ENCODE measurements around the gene RETREG1. TPM values are rescaled to one million over a fixed set of nuclear protein-coding genes. Genes with fewer than 3 reads are reported as not detected.
A peak's percentile ranks its signal among the peaks of the same experiment; 100 is the strongest.

RETREG1 gene
- total RNA-seq, 1 experiment from 2014 or later, result 3.4 TPM

DNA sequence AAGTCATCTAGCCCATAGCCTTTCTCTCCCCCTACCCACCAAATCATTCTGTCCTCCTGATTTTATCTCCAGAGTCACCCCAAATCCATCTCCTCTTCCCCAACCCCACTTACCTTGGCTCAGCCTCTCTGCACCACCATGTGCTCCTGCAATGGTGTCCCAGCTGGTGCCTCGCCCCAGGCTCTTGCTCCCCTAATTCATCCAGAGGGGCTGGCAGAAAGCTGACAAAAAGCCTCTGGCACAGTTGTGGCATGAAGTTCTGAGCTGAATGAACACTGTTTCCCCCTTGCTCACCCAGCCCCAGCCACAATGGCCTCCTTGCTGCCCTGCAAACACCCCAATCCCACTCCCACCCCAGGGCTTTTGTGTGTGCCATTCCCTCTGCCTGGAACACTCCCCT lies 10.2 kb downstream of the RETREG1 start:
- Histone ChIP-seq H4K5ac (ENCODE audit: insufficient read length, low read depth, low read length) (no peak overlapping the region), H3K4me1 (ENCODE audit: insufficient read depth, low read length) (peaks cover 6% of the 10 kb centered on the region; the same call in 1 of the 2 replicates), H2AFZ (ENCODE audit: low read length) (no peak overlapping the region), H3K23ac (ENCODE audit: insufficient read length, low read depth, low read length) (no peak overlapping the region), H2BK120ac (ENCODE audit: low read depth, low read length, poor library complexity, severe bottlenecking) (no peak overlapping the region), H3K4ac (ENCODE audit: low read depth, low read length) (no peak overlapping the region), H2BK12ac (ENCODE audit: insufficient read length, low read depth, low read length) (no peak overlapping the region), H4K8ac (replicated peaks; ENCODE audit: insufficient read length, low read depth, low read length) (no peak overlapping the region), H3K27me3 (ENCODE audit: insufficient read depth, low read length) (no peaks in the 10 kb centered on the region), H2AK5ac (ENCODE audit: insufficient read length, low read length) (no peak overlapping the region), H2BK15ac (ENCODE audit: low read depth, low read length) (no peak overlapping the region), H3K9ac (ENCODE audit: extremely low read depth, insufficient read length, low read length) (no peak overlapping the region), H3K14ac (ENCODE audit: insufficient read depth, low read length) (no peak overlapping the region; the same call in 1 of the 2 replicates), H3K79me2 (ENCODE audit: insufficient read depth, low read length) (no peaks in the 10 kb centered on the region), H4K20me1 (ENCODE audit: control insufficient read depth, insufficient read depth, insufficient read length) (no peaks in the 10 kb centered on the region), H3K18ac (ENCODE audit: insufficient read length, low read depth, low read length) (no peak overlapping the region), H4K91ac (ENCODE audit: insufficient read length, low read depth, low read length) (no peak overlapping the region), H2BK20ac (ENCODE audit: low read depth, low read length, poor library complexity, severe bottlenecking) (no peak overlapping the region), H3K4me2 (ENCODE audit: insufficient read depth, insufficient read length, low read length) (no peak overlapping the region), H3K23me2 (ENCODE audit: insufficient read length, low read depth, low read length, poor library complexity, severe bottlenecking) (no peaks in the 10 kb centered on the region), H3K9me3 (ENCODE audit: control insufficient read depth, low read depth, low read length) (no peaks in the 10 kb centered on the region), H3K79me1 (ENCODE audit: insufficient read depth, low read depth, low read length, poor library complexity, severe bottlenecking) (no peaks in the 10 kb centered on the region), H3K27ac (ENCODE audit: insufficient read length, low read depth, low read length) (no peak overlapping the region), H3K56ac (ENCODE audit: insufficient read length, low read depth, low read length) (no peak overlapping the region), H2BK5ac (ENCODE audit: insufficient read length, low read length) (no peak overlapping the region), H3T11ph (ENCODE audit: low read length) (no peak overlapping the region)
- Mint-ChIP-seq H3K4me1 (peaks cover 16 to 20% of the 10 kb centered on the region in 2 experiments), H3K36me3 (ENCODE audit: insufficient read depth in 1 of 3, low read depth in 3 of 3) (peaks cover 0 to 4% (median 0%) of the 10 kb centered on the region in 3 experiments; a peak in 3 of 7 replicates), H3K27ac (peak overlapping the region in 1 of 3 experiments; percentile 76; a peak in 1 of 7 replicates), H3K9me3 (peaks cover 0 to 4% of the 10 kb centered on the region in 2 experiments; a peak in 3 of 5 replicates), H3K4me3 (no peak overlapping the region), H3K27me3 (ENCODE audit: low read depth) (no peaks in the 10 kb centered on the region)
- TF ChIP-seq CTCF (conservative IDR thresholded peaks at IDR 0.05), result no peak
- WGBS (ENCODE audit: extremely low coverage, insufficient read length, low lambda C conversion rate), result no CpG with 5 or more reads among the region's 1 CpG
- DNase-seq, result no peak
